ENCODE data around the gene ZNF723. TPM values are rescaled to one million over a fixed set of nuclear protein-coding genes. Genes with fewer than 3 reads are reported as not detected.

The ZNF723 gene
- total and polyA plus RNA-seq, 2 of the 8 experiments (the other 6 are each of a cell fraction or from before 2014, with no cell fraction given): not detected

GRCh38 chr19:22814124-22814523 is 18.0 kb upstream of the ZNF723 start:
- Histone ChIP-seq H4K20me1 (replicated peaks in 1 of 2; ENCODE audit: control insufficient read depth in 1 of 2, insufficient read depth in 2 of 2, low read length in 2 of 2) (no peaks in the 10 kb centered on the region), H2BK5ac (ENCODE audit: low read depth, low read length) (no peak overlapping the region), H4K5ac (ENCODE audit: insufficient read length, low read depth, low read length) (no peak overlapping the region), H3K27me3 (replicated peaks in 1 of 4; ENCODE audit: control insufficient read depth in 3 of 4, extremely low read depth in 1 of 4, insufficient read depth in 3 of 4, low read length in 3 of 4) (no peaks in the 10 kb centered on the region), H3K4ac (replicated peaks; ENCODE audit: insufficient read length, low read depth, low read length) (no peak overlapping the region), H3K4me1 (replicated peaks in 1 of 4; ENCODE audit: control insufficient read depth in 3 of 4, insufficient read depth in 4 of 4, low read length in 3 of 4) (no peaks in the 10 kb centered on the region), H3K18ac (ENCODE audit: extremely low read depth, low read length) (no peak overlapping the region), H3K4me2 (ENCODE audit: insufficient read depth in 1 of 2, low read depth in 2 of 2, low read length in 2 of 2) (no peak overlapping the region), H3K36me3 (ENCODE audit: control insufficient read depth in 2 of 4, insufficient read depth in 4 of 4, low read length in 3 of 4) (no peaks in the 10 kb centered on the region), H3K56ac (replicated peaks; ENCODE audit: insufficient read length, low read depth, low read length) (no peak overlapping the region), H4K91ac (replicated peaks; ENCODE audit: insufficient read length, low read length) (no peak overlapping the region), H2BK120ac (replicated peaks; ENCODE audit: low read depth, low read length) (no peak overlapping the region), H4K8ac (ENCODE audit: extremely low read depth, insufficient read depth, low read length) (no peak overlapping the region), H2AFZ (ENCODE audit: low read length) (no peak overlapping the region), H2BK20ac (ENCODE audit: low read length) (no peak overlapping the region), H3K14ac (ENCODE audit: insufficient read length) (no peak overlapping the region), H2AK5ac (ENCODE audit: low read depth, low read length) (no peak overlapping the region), H2BK12ac (ENCODE audit: low read depth, low read length) (no peak overlapping the region), H3K79me1 (ENCODE audit: low read depth, low read length) (no peaks in the 10 kb centered on the region), H3K4me3 (ENCODE audit: extremely low read depth in 1 of 4, insufficient read depth in 2 of 4, low read depth in 3 of 4, low read length in 4 of 4) (no peak overlapping the region), H3K23me2 (ENCODE audit: low read depth, low read length) (no peaks in the 10 kb centered on the region), H2BK15ac (ENCODE audit: low read length) (no peak overlapping the region), H3K23ac (ENCODE audit: insufficient read length) (no peak overlapping the region), H3K27ac (ENCODE audit: low read depth, low read length) (no peak overlapping the region), H3K9ac (replicated peaks in 1 of 4; ENCODE audit: extremely low read depth in 1 of 4, low read depth in 3 of 4, low read length in 3 of 4) (no peak overlapping the region), H3K9me3 (ENCODE audit: insufficient read depth in 2 of 2, low read depth in 1 of 2, low read length in 1 of 2) (peaks cover 82 to 99% of the 10 kb centered on the region in 2 experiments), H3K79me2 (ENCODE audit: control insufficient read depth in 1 of 2, insufficient read depth in 2 of 2, low read length in 2 of 2) (no peaks in the 10 kb centered on the region)
- ChIA-PET CTCF (ENCODE audit: partially characterized antibody) (no interaction called here), POLR2A (ENCODE audit: partially characterized antibody) (no interaction called here)
- DNase-seq (ENCODE audit: low read depth in 1 of 2, low spot score in 2 of 2) (no peak), FAIRE-seq (no peak)
- TF ChIP-seq ATF3 (IDR thresholded peaks at IDR 0.05; ENCODE audit: insufficient read depth, low read depth, low read length) (no peak), E2F6 (IDR thresholded peaks at IDR 0.05) (no peak), CEBPB (IDR thresholded peaks at IDR 0.05; ENCODE audit: low read depth, low read length) (no peak)
- WGBS, 2 experiments (ENCODE audit: extremely low coverage in 1 of 2, insufficient coverage in 1 of 2, insufficient read length in 1 of 2, insufficient replicate concordance in 2 of 2, low coverage in 1 of 2, low lambda C conversion rate in 2 of 2, missing lambda C conversion rate in 1 of 2): 62% methylated on average over 2 of the region's 2 CpGs; no CpG with 5 or more reads in 1 of the 2 experiments

Measured in H1 (cell line).